Gastrocnemius medialis (tissue), 4 donors: ENCODE measurements around the gene ACOXL. TPM values are rescaled to one million over a fixed set of nuclear protein-coding genes. Genes with fewer than 3 reads are reported as not detected.

Experiments
- ATAC-seq, 2 donors: fragments of 150-250 bp; one replicate each; pipeline ENCODE4 v1.9.1; 2016
- DNase-seq, 2 donors: peaks; one replicate each; pipeline ENCODE4 v3.0.0-alpha.2; 2019
- H3K27ac ChIP-seq, 4 donors: fragments of 200-600 bp; sonication (generic); 1 replicate in 1 of 4; 2 replicates in 3 of 4; pipeline ENCODE4 v1.5.1; 2016 to 2018; ENCODE audit warnings: mild to moderate bottlenecking in 2 of 4, moderate library complexity in 1 of 4
- H3K27me3 ChIP-seq, 3 donors: fragments of 200-600 bp; sonication (generic) in 2 of 3; 1 replicate in 1 of 3; 2 replicates in 2 of 3; pipeline versions ENCODE4 v1.5.1 to v1.6.0; 2016 to 2019; ENCODE audit warnings: mild to moderate bottlenecking in 1 of 3, moderate library complexity in 1 of 3
- H3K36me3 ChIP-seq, 2 donors: fragments of 200-600 bp; sonication (generic) in 1 of 2; one replicate each; pipeline ENCODE4 v1.5.1; 2017 to 2018
- H3K4me1 ChIP-seq, 2 donors: fragments of 200-600 bp; sonication (generic) in 1 of 2; one replicate each; pipeline ENCODE4 v1.5.1; 2016 to 2017; ENCODE audit warnings: mild to moderate bottlenecking in 2 of 2
- H3K4me3 ChIP-seq, 4 donors: fragments of 200-600 bp; sonication (generic) in 3 of 4; 1 replicate in 1 of 4; 2 replicates in 3 of 4; pipeline ENCODE4 v1.5.1; 2016 to 2019; ENCODE audit warnings: mild to moderate bottlenecking in 2 of 4
- H3K9me3 ChIP-seq, 3 donors: fragments of 200-600 bp; sonication (generic) in 2 of 3; 1 replicate in 1 of 3; 2 replicates in 2 of 3; pipeline ENCODE4 v1.5.1; 2016 to 2019
- CTCF ChIP-seq, 5 experiments: fragments of 450-650 bp in 3 of 5; fragments of 200-600 bp in 2 of 5; sonication (generic) in 2 of 5; IDR thresholded peaks in 4 of 5; conservative IDR thresholded peaks in 1 of 5; 1 replicate in 4 of 5; 2 replicates in 1 of 5; pipeline ENCODE4 v1.5.1; 2016 to 2019; ENCODE audit warnings: antibody characterized with exemption in 5 of 5, mild to moderate bottlenecking in 3 of 5, moderate library complexity in 3 of 5
- POLR2A ChIP-seq, 2 donors: fragments of 450-650 bp; IDR thresholded peaks; one replicate each; pipeline ENCODE4 v1.6.1; 2017; ENCODE audit warnings: antibody characterized with exemption in 2 of 2, mild to moderate bottlenecking in 2 of 2, moderate library complexity in 2 of 2
- in situ Hi-C, 4 donors: fragments of 200-750 bp; cut with MboI; loops; one replicate each; pipeline versions ENCODE4 v1.15.0 to v1.8.0; 2017; ENCODE audit warnings: low sequenced_read_pairs in 4 of 4
- intact Hi-C: fragments of 100-400 bp; cut with DNase I; formaldehyde crosslinking; loops from one replicate; pipeline ENCODE4 v1.15.1; 2023; ENCODE audit warnings: low total_unique reads
- total RNA-seq, 4 donors: library from RNA; depleted of rRNA; stranded (reverse); fragments of >200 nt; gene quantifications; one replicate each; pipeline versions ENCODE4 v1.1.0 to v1.2.3, GENCODE V29; 2016

The ACOXL gene
- total RNA-seq, 4 donors from 2014 or later = not detected

- no peaks in the 10 kb centered on the region for H3K36me3 ChIP-seq
- H3K9me3 ChIP-seq = no peaks in the 10 kb centered on the region
- in situ Hi-C loops = no loop called here
- intact Hi-C loops = no loop called here
- H3K4me1 ChIP-seq = peaks cover 6 to 8% of the 10 kb centered on the region in 2 donors
- H3K4me3 ChIP-seq = no peak overlapping the region
- H3K27ac ChIP-seq = no peak overlapping the region
- no peak for DNase-seq
- H3K27me3 ChIP-seq = no peaks in the 10 kb centered on the region
- ATAC-seq = no peak
- TF ChIP-seq POLR2A (IDR thresholded peaks at IDR 0.05) (no peak), CTCF (IDR thresholded peaks at IDR 0.05 in 4 of 5, conservative IDR thresholded peaks at IDR 0.05 in 1 of 5) (no peak)
Measured at GRCh38 chr2:110929528-110929927, 197.2 kb downstream of the ACOXL start.

GRCh38 chr2:110931648-110932047 is 199.3 kb downstream of the ACOXL start:
- intact Hi-C loops = no loop called here
- in situ Hi-C loops = no loop called here
- TF ChIP-seq CTCF (IDR thresholded peaks at IDR 0.05 in 4 of 5, conservative IDR thresholded peaks at IDR 0.05 in 1 of 5) (no peak), POLR2A (IDR thresholded peaks at IDR 0.05) (no peak)
- Histone ChIP-seq H3K36me3 (no peaks in the 10 kb centered on the region), H3K4me3 (no peak overlapping the region), H3K4me1 (peaks cover 6 to 8% of the 10 kb centered on the region in 2 donors), H3K27ac (no peak overlapping the region), H3K27me3 (no peaks in the 10 kb centered on the region), H3K9me3 (no peaks in the 10 kb centered on the region)
- DNase-seq = no peak
- peak; percentile 58 to 60 for ATAC-seq

- intact Hi-C loops (no loop called here), in situ Hi-C loops (no loop called here)
- TF ChIP-seq CTCF (IDR thresholded peaks at IDR 0.05 in 4 of 5, conservative IDR thresholded peaks at IDR 0.05 in 1 of 5) = no peak
- TF ChIP-seq POLR2A (IDR thresholded peaks at IDR 0.05) = no peak
- Histone ChIP-seq H3K36me3 (no peaks in the 10 kb centered on the region), H3K27me3 (no peaks in the 10 kb centered on the region), H3K9me3 (no peaks in the 10 kb centered on the region), H3K4me3 (no peak overlapping the region), H3K27ac (no peak overlapping the region), H3K4me1 (peaks cover 6 to 8% of the 10 kb centered on the region in 2 donors)
- ATAC-seq = no peak
- no peak for DNase-seq
Measured at GRCh38 chr2:110933420-110933819, 201.0 kb downstream of the ACOXL start.

GRCh38 chr2:110934948-110935347 is 202.6 kb downstream of the ACOXL start:
- no peak overlapping the region for H3K4me3 ChIP-seq
- TF ChIP-seq CTCF (IDR thresholded peaks at IDR 0.05 in 4 of 5, conservative IDR thresholded peaks at IDR 0.05 in 1 of 5) = no peak
- H3K4me1 ChIP-seq = peaks cover 6 to 8% of the 10 kb centered on the region in 2 donors
- in situ Hi-C loops (no loop called here), intact Hi-C loops (no loop called here)
- no peak overlapping the region for H3K27ac ChIP-seq
- ATAC-seq (no peak), DNase-seq (no peak)
- no peaks in the 10 kb centered on the region for H3K27me3 ChIP-seq
- H3K9me3 ChIP-seq = no peaks in the 10 kb centered on the region
- no peaks in the 10 kb centered on the region for H3K36me3 ChIP-seq

- intact Hi-C loops (no loop called here), in situ Hi-C loops (no loop called here)
- no peak overlapping the region for H3K27ac ChIP-seq
- H3K4me1 ChIP-seq = no peaks in the 10 kb centered on the region
- H3K36me3 ChIP-seq = no peaks in the 10 kb centered on the region
- DNase-seq (no peak), ATAC-seq (no peak)
- H3K4me3 ChIP-seq = no peak overlapping the region
- TF ChIP-seq CTCF (IDR thresholded peaks at IDR 0.05 in 4 of 5, conservative IDR thresholded peaks at IDR 0.05 in 1 of 5) = no peak
- no peak for TF ChIP-seq POLR2A (IDR thresholded peaks at IDR 0.05)
- H3K27me3 ChIP-seq = no peaks in the 10 kb centered on the region
- H3K9me3 ChIP-seq = no peaks in the 10 kb centered on the region
Measured at GRCh38 chr2:110940376-110940910, 208.1 kb downstream of the ACOXL start.
